Measurements from ENCODE around the gene MED16.

The MED16 gene

GRCh38 chr19:862581-863314, 30.2 kb downstream of the MED16 start:
- Histone ChIP-seq H3K27ac (peak overlapping the region in 2 of 11 experiments; percentile 62 to 63; a peak in 4 of 22 replicates), H3K4me1 (peaks cover 31 to 63% (median 51%) of the 10 kb centered on the region in 10 experiments), H3K4me2 (peak overlapping the region; percentile 67 to 89 (median 83)), H3K27me3 (peaks cover 30 to 57% (median 51%) of the 10 kb centered on the region in 11 experiments), H4K20me1 (peaks cover 0 to 29% (median 5%) of the 10 kb centered on the region in 11 experiments; a peak in 11 of 22 replicates), H3K36me3 (peaks cover 0 to 14% (median 4%) of the 10 kb centered on the region in 11 experiments; a peak in 18 of 22 replicates), H3K4me3 (peak overlapping the region; percentile 18 to 59 (median 46); a peak in 16 of 20 replicates), H3K9me3 (replicated peaks in 1 of 11) (peaks cover 0 to 5% (median 0%) of the 10 kb centered on the region in 11 experiments; a peak in 1 of 22 replicates), H3K9ac (peak overlapping the region in 3 of 11 experiments; percentile 46 to 58 (median 48); a peak in 1 of 22 replicates)
- no peak for TF ChIP-seq Cebpa-rat (IDR thresholded peaks at IDR 0.05)

GRCh38 chr19:861756-862580, 31.0 kb downstream of the MED16 start:
- peak overlapping the region in 10 of 11 experiments; percentile 11 to 89 (median 82); a peak in 12 of 22 replicates for H3K4me2 ChIP-seq

DNA sequence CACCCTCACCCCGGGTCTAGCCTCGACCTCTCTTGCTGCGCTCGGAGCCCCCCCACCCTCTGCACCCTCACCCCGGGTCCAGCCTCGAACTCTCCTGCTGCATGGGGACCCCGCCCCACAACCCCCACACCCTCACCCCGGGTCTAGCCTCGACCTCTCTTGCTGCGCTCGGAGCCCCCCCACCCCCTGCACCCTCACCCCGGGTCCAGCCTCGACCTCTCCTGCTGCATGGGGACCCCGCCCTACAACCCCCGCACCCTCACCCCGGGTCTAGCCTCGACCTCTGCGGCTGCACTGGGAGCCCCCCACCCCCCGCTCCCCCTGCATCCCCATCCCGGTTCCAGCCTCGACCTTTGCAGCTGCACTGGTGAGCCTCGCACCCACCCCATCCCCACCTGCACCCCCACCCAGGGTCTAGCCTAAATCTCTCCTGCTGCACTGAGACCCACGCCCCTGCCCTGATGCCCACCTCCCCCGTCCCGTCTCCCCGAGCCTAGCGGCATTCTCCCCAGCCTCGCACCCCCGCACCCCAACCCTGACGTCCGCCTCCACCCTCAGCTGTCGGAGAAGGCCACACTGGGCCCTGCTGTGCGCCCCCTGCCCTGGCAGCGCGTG, 31.7 kb downstream of the MED16 start:
- H3K9me3 ChIP-seq (replicated peaks in 1 of 11): peaks cover 0 to 5% (median 0%) of the 10 kb centered on the region in 11 experiments; a peak in 1 of 22 replicates
- no peak overlapping the region for H3K27ac ChIP-seq
- H3K4me2 ChIP-seq: peak overlapping the region in 8 of 11 experiments; percentile 11 to 73 (median 32); a peak in 10 of 22 replicates
- H3K9ac ChIP-seq: no peak overlapping the region
- H3K36me3 ChIP-seq: peaks cover 0 to 6% (median 0%) of the 10 kb centered on the region in 11 experiments; a peak in 1 of 22 replicates
- no peak overlapping the region; a peak in 1 of 20 replicates for H3K4me3 ChIP-seq
- no peak for TF ChIP-seq Cebpa-rat (IDR thresholded peaks at IDR 0.05)
- H3K27me3 ChIP-seq: peaks cover 30 to 61% (median 57%) of the 10 kb centered on the region in 11 experiments
- peaks cover 0 to 21% (median 0%) of the 10 kb centered on the region in 11 experiments; a peak in 9 of 22 replicates for H4K20me1 ChIP-seq
- H3K4me1 ChIP-seq: peaks cover 31 to 60% (median 42%) of the 10 kb centered on the region in 10 experiments

More at GRCh38 chr19:861756-862580, 31.0 kb downstream of the MED16 start:
- peaks cover 0 to 6% (median 0%) of the 10 kb centered on the region in 11 experiments; a peak in 2 of 22 replicates for H3K36me3 ChIP-seq
- H4K20me1 ChIP-seq: peaks cover 0 to 22% (median 0%) of the 10 kb centered on the region in 11 experiments; a peak in 10 of 22 replicates
- no peak for TF ChIP-seq Cebpa-rat (IDR thresholded peaks at IDR 0.05)
- H3K9me3 ChIP-seq (replicated peaks in 1 of 11): peaks cover 0 to 5% (median 0%) of the 10 kb centered on the region in 11 experiments; a peak in 1 of 22 replicates
- no peak overlapping the region for H3K4me3 ChIP-seq
- peaks cover 31 to 61% (median 45%) of the 10 kb centered on the region in 10 experiments for H3K4me1 ChIP-seq
- peaks cover 30 to 61% (median 57%) of the 10 kb centered on the region in 11 experiments for H3K27me3 ChIP-seq
- H3K27ac ChIP-seq: no peak overlapping the region
- no peak overlapping the region for H3K9ac ChIP-seq

GRCh38 chr19:858868-859843, 33.8 kb downstream of the MED16 start, which contains the start of gene CFD:
CFD (plus strand) TSS chr19:859664; CDS start chr19:859690, 26 bp downstream.
- Histone ChIP-seq H3K9me3 (replicated peaks in 1 of 11) (peaks cover 0 to 5% (median 0%) of the 10 kb centered on the region in 11 experiments; a peak in 1 of 22 replicates), H3K4me3 (peak within 1 kb of the TSS in 8 of 10 experiments; percentile 26 to 65 (median 44); a peak in 13 of 20 replicates), H3K36me3 (no peaks in the 10 kb centered on the region), H3K27me3 (peaks cover 30 to 61% (median 57%) of the 10 kb centered on the region in 11 experiments), H4K20me1 (peaks cover 0 to 21% (median 0%) of the 10 kb centered on the region in 11 experiments; a peak in 7 of 22 replicates), H3K27ac (peak within 1 kb of the TSS in 5 of 11 experiments; percentile 36 to 69 (median 60); a peak in 10 of 22 replicates), H3K9ac (peak within 1 kb of the TSS in 8 of 11 experiments; percentile 23 to 72 (median 50); a peak in 12 of 22 replicates), H3K4me2 (peak within 1 kb of the TSS; percentile 44 to 86 (median 77)), H3K4me1 (peaks cover 24 to 57% (median 36%) of the 10 kb centered on the region in 10 experiments)
- peak in 3 of 11 experiments; percentile 13 to 30 (median 29); a peak in 2 of 22 replicates for TF ChIP-seq Cebpa-rat (IDR thresholded peaks at IDR 0.05)

GRCh38 chr19:858284-858683, 34.7 kb downstream of the MED16 start:
- no peak for TF ChIP-seq Cebpa-rat (IDR thresholded peaks at IDR 0.05)
- peaks cover 0 to 21% (median 0%) of the 10 kb centered on the region in 11 experiments; a peak in 7 of 22 replicates for H4K20me1 ChIP-seq
- H3K36me3 ChIP-seq: no peaks in the 10 kb centered on the region
- no peak overlapping the region for H3K9ac ChIP-seq
- H3K4me3 ChIP-seq: no peak overlapping the region
- peaks cover 0 to 5% (median 0%) of the 10 kb centered on the region in 11 experiments; a peak in 1 of 22 replicates for H3K9me3 ChIP-seq (replicated peaks in 1 of 11)
- H3K4me2 ChIP-seq: peak overlapping the region in 3 of 11 experiments; percentile 72 to 86 (median 81); a peak in 2 of 22 replicates
- peaks cover 15 to 48% (median 28%) of the 10 kb centered on the region in 10 experiments for H3K4me1 ChIP-seq
- H3K27ac ChIP-seq: peak overlapping the region in 1 of 11 experiments; percentile 62; a peak in 1 of 22 replicates
- H3K27me3 ChIP-seq: peaks cover 30 to 63% (median 54%) of the 10 kb centered on the region in 11 experiments

DNA sequence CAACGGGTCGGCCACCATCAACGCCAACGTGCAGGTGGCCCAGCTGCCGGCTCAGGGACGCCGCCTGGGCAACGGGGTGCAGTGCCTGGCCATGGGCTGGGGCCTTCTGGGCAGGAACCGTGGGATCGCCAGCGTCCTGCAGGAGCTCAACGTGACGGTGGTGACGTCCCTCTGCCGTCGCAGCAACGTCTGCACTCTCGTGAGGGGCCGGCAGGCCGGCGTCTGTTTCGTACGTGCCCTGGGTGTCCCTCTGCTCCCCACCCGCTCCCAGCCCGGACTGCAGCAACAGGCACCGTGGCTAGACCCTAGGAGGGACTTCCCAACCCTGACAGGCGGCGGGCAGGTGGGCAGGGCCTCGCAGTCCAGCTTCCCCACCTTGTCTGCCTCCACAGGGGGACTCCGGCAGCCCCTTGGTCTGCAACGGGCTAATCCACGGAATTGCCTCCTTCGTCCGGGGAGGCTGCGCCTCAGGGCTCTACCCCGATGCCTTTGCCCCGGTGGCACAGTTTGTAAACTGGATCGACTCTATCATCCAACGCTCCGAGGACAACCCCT, 37.3 kb downstream of the MED16 start:
- Histone ChIP-seq H3K27me3 (peaks cover 30 to 63% (median 56%) of the 10 kb centered on the region in 11 experiments), H3K9ac (no peak overlapping the region), H3K4me3 (no peak overlapping the region), H3K9me3 (replicated peaks in 1 of 11) (peaks cover 0 to 5% (median 0%) of the 10 kb centered on the region in 11 experiments; a peak in 1 of 22 replicates), H3K4me2 (no peak overlapping the region), H3K36me3 (no peaks in the 10 kb centered on the region), H4K20me1 (peaks cover 0 to 15% (median 0%) of the 10 kb centered on the region in 11 experiments; a peak in 8 of 22 replicates), H3K4me1 (peaks cover 7 to 35% (median 20%) of the 10 kb centered on the region in 10 experiments; a peak in 19 of 20 replicates), H3K27ac (no peak overlapping the region)
- TF ChIP-seq Cebpa-rat (IDR thresholded peaks at IDR 0.05): no peak
